NCI-H82 (cell line): ENCODE data around the gene DPH7.
A peak's percentile ranks its signal among the peaks of the same experiment; 100 is the strongest.
"Not testable (repeated sequence)": the region's sequence is repeated elsewhere in the genome, so short reads cannot be mapped to it uniquely, and the experiment has no call there.

Experiments
- DNase-seq: peaks from one replicate; lab custom pipeline; 2025; lab: John Stamatoyannopoulos, UW

The DPH7 gene

DNA sequence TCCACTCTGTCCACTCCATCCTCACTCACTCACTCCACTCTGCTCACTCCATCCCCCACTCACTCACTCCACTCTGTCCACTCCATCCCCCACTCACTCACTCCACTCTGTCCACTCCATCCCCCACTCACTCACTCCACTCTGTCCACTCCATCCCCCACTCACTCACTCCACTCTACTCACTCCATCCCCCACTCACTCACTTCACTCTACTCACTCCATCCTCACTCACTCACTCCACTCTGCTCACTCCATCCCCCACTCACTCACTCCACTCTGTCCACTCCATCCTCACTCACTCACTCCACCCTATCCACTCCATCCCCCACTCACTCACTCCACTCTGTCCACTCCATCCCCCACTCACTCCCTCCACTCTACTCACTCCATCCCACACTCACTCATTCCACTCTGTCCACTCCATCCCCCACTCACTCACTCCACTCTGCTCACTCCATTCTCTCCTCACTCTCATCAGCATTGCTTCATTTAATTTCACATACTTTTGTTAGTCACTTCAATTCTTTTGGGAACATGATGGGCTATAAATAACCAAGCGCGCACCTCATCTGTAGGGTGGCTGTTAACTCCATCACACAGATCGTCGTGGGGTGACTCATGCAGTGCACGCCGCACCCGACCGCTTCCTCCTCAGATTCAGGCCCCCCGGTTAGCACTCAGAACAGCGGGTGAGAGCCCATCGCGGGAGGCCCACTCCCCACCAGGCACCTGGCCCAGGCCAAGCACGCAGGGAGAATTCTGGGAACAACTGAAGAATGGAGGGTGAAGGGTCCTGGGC is 59.9 kb downstream of the DPH7 start:
- not testable (repeated sequence) for DNase-seq

GRCh38 chr9:137516144-137516917 is 62.4 kb downstream of the DPH7 start:
- DNase-seq, result no peak

DNA sequence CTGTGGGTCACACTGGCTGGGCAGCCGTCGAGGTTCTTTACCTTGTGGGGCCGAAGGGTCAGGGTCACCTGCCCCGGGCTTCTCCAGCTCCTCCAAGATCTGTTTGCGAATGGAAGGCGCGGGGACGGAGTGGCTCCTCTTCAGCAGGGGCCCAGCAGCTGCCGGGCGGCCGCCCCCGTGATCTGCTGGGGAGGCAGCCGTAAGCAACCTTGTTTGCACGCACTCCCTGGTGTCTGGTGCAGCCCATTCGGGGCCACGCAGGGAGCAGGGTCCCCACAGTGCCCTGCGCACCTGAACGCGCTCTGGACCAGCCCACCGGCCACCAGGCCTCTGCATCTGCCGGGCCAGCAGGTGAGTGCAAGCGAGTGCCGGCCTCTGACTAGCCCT is 63.4 kb downstream of the DPH7 start:
- no peak for DNase-seq

DNA sequence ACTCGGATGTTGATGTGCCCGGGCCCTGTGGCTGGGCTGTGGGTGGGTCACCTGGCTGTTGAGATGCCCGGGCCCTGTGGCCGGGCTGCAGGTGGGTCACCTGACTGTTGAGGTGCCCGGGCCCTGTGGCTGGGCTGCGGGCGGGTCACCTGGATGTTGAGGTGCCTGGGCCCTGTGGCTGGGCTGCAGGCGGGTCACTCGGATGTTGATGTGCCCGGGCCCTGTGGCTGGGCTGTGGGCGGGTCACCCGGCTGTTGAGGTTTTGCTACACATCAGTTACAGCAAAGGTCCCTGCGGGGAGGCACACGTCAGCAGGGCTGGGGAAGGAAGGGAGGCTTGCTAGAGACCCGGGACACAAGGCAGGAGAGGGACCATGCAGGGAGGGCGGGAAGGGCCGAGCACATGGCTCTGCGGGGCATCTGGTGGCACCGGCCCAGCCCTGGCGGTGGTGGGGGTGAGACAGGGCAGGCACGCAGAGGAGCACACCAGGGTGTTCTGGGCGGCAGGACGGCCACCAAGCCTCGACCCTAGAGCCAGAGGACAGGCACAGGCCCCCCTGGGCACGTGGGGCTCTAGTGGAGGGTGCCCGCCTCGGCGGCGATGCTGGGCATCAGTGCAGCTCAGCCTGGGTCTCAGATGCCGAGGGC is 63.9 kb downstream of the DPH7 start:
- DNase-seq, result no peak

GRCh38 chr9:137513801-137514570 is 64.7 kb downstream of the DPH7 start:
- DNase-seq, result not testable (repeated sequence)

GRCh38 chr9:137513136-137513535 is 65.6 kb downstream of the DPH7 start:
- DNase-seq, result not testable (repeated sequence)

DNA sequence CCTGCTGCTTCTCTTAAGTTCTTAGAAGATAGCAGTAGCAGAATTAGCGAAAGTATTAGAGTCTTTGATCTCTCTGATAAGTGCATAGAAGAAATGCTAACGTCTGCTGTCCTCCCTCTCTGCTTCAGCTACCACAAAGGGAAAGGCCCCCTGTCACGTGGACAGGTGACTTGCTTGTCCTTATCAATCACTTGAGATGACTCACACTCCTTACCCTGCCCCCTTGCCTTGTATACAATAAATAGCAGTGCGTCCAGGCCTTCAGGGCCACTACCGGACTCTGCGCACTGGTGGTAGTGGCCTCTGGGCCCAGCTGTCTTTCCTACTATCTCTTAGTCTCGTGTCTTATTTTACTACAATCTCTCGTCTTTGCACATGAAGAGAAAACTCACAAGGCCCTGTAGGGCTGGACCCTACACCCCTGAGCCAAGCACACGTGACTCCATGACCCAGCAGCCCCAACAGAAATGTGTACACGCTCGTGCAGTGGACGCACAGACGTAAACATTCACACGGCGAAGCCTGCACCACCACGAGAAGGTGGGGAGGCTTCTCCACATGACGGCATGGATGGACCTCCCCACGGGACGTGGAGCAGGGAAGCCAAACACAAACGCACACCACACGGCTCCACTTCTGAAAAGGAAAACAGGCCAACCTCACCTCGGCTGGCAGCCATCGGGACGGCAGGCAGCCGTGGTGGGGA is 66.8 kb downstream of the DPH7 start:
- DNase-seq, result no peak

DNA sequence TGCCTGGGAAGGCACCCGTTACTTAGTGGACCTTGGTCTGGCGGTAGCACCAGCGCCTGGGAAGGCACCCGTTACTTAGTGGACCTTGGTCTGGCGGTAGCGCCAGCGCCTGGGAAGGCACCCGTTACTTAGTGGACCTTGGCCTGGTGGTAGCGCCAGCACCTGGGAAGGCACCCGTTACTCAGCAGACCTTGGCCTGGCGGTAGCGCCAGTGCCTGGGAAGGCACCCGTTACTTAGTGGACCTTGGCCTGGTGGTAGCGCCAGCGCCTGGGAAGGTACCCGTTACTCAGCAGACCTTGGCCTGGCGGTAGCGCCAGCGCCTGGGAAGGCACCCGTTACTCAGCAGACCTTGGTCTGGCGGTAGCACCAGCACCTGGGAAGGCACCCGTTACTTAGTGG is 67.6 kb downstream of the DPH7 start:
- DNase-seq, result not testable (repeated sequence)

- DNase-seq, result no peak
Measured at GRCh38 chr9:137509198-137509597, 69.5 kb downstream of the DPH7 start.

DNA sequence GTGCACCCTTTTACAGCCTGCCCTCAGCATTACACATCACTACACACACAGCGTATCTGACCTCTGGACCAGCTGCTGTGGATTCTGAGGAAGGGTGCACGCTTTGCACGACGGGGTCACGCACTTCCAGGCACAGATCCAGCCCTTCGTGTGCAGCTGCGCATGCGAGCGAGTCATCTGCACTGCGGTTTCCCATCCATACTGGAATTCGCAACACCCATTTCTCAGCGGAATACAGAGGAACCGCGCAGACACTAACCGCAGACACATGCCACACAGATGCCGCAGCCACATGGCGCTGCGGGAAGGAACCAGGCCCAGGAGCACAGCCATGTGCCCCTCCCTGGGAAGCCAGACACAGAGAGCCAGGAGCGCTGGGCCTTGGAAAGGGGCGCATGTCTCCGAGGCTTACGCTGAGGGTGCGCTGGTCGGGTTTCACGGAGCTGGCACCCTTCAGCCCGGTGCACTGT is 72.0 kb downstream of the DPH7 start:
- peak; percentile 24 for DNase-seq

DNA sequence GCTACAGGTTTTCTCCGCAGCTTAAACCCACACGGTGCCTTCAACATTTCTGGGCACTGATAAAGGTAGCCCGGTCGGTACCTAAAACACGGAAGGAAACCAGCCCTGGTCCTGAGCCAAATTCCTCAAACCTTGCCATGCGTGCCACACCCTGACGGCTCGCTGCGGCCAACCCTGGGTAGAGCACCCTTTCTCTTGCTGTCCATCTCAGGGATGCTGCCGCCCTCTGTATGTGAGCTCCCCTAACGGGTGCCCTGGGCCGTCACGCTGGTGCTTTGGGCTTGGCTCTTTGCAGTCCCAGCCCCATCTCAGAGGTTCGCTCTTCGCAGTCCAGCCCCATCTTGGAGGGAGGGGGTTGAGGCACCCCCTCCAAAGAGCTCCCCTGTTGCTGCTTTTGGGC is 72.5 kb downstream of the DPH7 start:
- no peak for DNase-seq

- no peak for DNase-seq
Measured at GRCh38 chr9:137505421-137506140, 73.1 kb downstream of the DPH7 start.
